ENCODE results near the gene ABL1.

The ABL1 gene

GRCh38 chr9:130837643-130838042 lies 2.6 kb downstream of the ABL1 start:
- no peak for TF ChIP-seq EZH2phosphoT487 (conservative IDR thresholded peaks at IDR 0.05; ENCODE audit: low read length)
- TF ChIP-seq, protein P1, sequence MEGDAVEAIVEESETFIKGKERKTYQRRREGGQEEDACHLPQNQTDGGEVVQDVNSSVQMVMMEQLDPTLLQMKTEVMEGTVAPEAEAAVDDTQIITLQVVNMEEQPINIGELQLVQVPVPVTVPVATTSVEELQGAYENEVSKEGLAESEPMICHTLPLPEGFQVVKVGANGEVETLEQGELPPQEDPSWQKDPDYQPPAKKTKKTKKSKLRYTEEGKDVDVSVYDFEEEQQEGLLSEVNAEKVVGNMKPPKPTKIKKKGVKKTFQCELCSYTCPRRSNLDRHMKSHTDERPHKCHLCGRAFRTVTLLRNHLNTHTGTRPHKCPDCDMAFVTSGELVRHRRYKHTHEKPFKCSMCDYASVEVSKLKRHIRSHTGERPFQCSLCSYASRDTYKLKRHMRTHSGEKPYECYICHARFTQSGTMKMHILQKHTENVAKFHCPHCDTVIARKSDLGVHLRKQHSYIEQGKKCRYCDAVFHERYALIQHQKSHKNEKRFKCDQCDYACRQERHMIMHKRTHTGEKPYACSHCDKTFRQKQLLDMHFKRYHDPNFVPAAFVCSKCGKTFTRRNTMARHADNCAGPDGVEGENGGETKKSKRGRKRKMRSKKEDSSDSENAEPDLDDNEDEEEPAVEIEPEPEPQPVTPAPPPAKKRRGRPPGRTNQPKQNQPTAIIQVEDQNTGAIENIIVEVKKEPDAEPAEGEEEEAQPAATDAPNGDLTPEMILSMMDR (IDR thresholded peaks at IDR 0.05; ENCODE audit: insufficient read depth, low read length, poor library complexity, severe bottlenecking) = no peak
- H3K36me3 ChIP-seq (ENCODE audit: low read length) = no peaks in the 10 kb centered on the region
- H3F3A ChIP-seq (ENCODE audit: insufficient read depth) = no peaks in the 10 kb centered on the region
- no peaks in the 10 kb centered on the region for H3K79me2 ChIP-seq (ENCODE audit: insufficient read depth, low read length)
- H3K4me2 ChIP-seq (ENCODE audit: low read depth, low read length, poor library complexity, severe bottlenecking) = no peak overlapping the region
- no peak overlapping the region for H3K27ac ChIP-seq (ENCODE audit: low read depth, low read length)
- H3K27me3 ChIP-seq (ENCODE audit: low read length) = no peaks in the 10 kb centered on the region
- H3K4me3 ChIP-seq (ENCODE audit: insufficient read depth, low read length, poor library complexity, severe bottlenecking) = no peak overlapping the region
- H3K9me2 ChIP-seq (replicated peaks; ENCODE audit: insufficient read depth, low read length) = no peaks in the 10 kb centered on the region
- H3K9ac ChIP-seq (ENCODE audit: low read length) = no peak overlapping the region
- H4K20me1 ChIP-seq (ENCODE audit: low read depth, low read length) = no peaks in the 10 kb centered on the region; the same call in none of the 2 replicates
- no peaks in the 10 kb centered on the region for H3K9me3 ChIP-seq (ENCODE audit: insufficient read depth, low read length)
- H2AFZ ChIP-seq (ENCODE audit: low read depth, low read length, severe bottlenecking) = no peak overlapping the region

DNA sequence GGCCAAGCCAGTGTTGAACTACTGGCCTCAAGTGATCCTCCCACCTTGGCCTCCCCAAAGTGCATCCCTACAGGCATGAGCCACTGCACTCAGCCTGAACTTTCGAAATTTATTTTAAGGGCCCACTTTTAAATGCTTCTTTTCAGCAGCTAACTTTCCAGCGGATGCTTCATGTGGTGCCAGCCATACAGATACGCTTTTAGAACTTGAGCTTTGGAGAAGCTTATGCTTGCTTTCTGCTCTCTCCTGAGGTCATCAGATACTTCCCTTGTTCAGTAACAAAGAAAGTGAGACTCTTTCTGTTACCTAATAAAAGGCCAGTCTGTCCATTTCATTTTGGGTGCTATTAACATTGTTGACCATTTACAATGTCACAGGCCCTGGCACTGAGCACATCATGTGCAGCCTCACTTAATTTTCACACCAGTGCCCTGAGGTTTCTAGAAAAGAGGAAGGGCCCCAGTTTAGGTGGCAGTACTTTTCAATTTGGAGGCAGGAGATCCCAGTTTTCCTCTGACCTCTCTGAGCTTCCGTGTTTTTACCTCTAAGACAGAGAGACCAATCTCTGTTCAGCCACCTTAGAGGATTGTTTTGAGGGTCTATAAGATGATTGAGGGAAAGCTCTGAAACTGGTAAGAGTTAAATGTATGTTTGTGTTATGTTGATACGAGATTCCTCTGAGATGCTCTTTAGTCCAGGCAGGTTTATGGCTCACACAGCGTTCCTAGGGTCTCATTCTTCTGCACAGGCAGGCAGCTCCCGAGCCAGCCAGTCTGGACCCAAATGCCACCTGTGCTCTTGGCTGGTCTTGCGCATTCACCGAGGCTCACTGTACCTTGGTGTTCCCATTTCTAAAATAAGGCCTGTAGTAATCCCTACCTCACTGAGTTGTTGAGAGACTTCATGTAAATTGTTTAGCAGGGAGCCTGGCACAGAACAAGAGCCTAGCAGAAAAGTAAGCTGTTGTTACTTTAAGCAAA lies 4.4 kb downstream of the ABL1 start:
- TF ChIP-seq EZH2phosphoT487 (conservative IDR thresholded peaks at IDR 0.05; ENCODE audit: low read length) = no peak
- TF ChIP-seq, protein P1 (IDR thresholded peaks at IDR 0.05; ENCODE audit: insufficient read depth, low read length, poor library complexity, severe bottlenecking) = no peak
- H3K36me3 ChIP-seq (ENCODE audit: low read length) = no peaks in the 10 kb centered on the region
- no peaks in the 10 kb centered on the region for H3K9me2 ChIP-seq (replicated peaks; ENCODE audit: insufficient read depth, low read length)
- no peaks in the 10 kb centered on the region for H3K79me2 ChIP-seq (ENCODE audit: insufficient read depth, low read length)
- H3K4me2 ChIP-seq (ENCODE audit: low read depth, low read length, poor library complexity, severe bottlenecking) = no peak overlapping the region
- no peaks in the 10 kb centered on the region for H3K27me3 ChIP-seq (ENCODE audit: low read length)
- no peak overlapping the region for H2AFZ ChIP-seq (ENCODE audit: low read depth, low read length, severe bottlenecking)
- no peaks in the 10 kb centered on the region for H3K9me3 ChIP-seq (ENCODE audit: insufficient read depth, low read length)
- H3K27ac ChIP-seq (ENCODE audit: low read depth, low read length) = no peak overlapping the region
- no peak overlapping the region for H3K4me3 ChIP-seq (ENCODE audit: insufficient read depth, low read length, poor library complexity, severe bottlenecking)
- H4K20me1 ChIP-seq (ENCODE audit: low read depth, low read length) = no peaks in the 10 kb centered on the region; the same call in none of the 2 replicates
- H3F3A ChIP-seq (ENCODE audit: insufficient read depth) = no peaks in the 10 kb centered on the region
- no peak overlapping the region for H3K9ac ChIP-seq (ENCODE audit: low read length)

GRCh38 chr9:130842545-130842944 lies 7.5 kb downstream of the ABL1 start:
- Histone ChIP-seq H3K9me3 (ENCODE audit: insufficient read depth, low read length) (no peaks in the 10 kb centered on the region), H3K36me3 (ENCODE audit: low read length) (no peaks in the 10 kb centered on the region), H3K4me3 (ENCODE audit: insufficient read depth, low read length, poor library complexity, severe bottlenecking) (no peak overlapping the region), H3F3A (ENCODE audit: insufficient read depth) (no peaks in the 10 kb centered on the region), H3K27me3 (ENCODE audit: low read length) (no peaks in the 10 kb centered on the region), H3K79me2 (ENCODE audit: insufficient read depth, low read length) (no peaks in the 10 kb centered on the region), H3K9me2 (replicated peaks; ENCODE audit: insufficient read depth, low read length) (no peaks in the 10 kb centered on the region), H3K9ac (ENCODE audit: low read length) (no peak overlapping the region), H3K4me2 (ENCODE audit: low read depth, low read length, poor library complexity, severe bottlenecking) (no peak overlapping the region), H4K20me1 (ENCODE audit: low read depth, low read length) (peaks cover 5% of the 10 kb centered on the region), H3K27ac (ENCODE audit: low read depth, low read length) (no peak overlapping the region), H2AFZ (ENCODE audit: low read depth, low read length, severe bottlenecking) (no peak overlapping the region)
- TF ChIP-seq, protein P1 (IDR thresholded peaks at IDR 0.05; ENCODE audit: insufficient read depth, low read length, poor library complexity, severe bottlenecking) = no peak

Data from SU-DHL-6 (cell line).